PFSK-1 (cell line): ENCODE data around the gene NECAB3.

Experiments used
- POLR2AphosphoS5 ChIP-seq: IDR thresholded peaks from 2 replicates; pipeline ENCODE4 v1.6.1; 2012; ENCODE audit warnings: low read depth, mild to moderate bottlenecking, control low read depth, low read length, moderate library complexity
- REST ChIP-seq, 2 experiments: IDR thresholded peaks; 2 replicates each; pipeline versions ENCODE4 v1.6.1 to v1.8.0; 2011 to 2012; ENCODE audit warnings: low read depth in 2 of 2, low read length in 2 of 2, control low read depth in 1 of 2, inconsistent platforms in 1 of 2, mild to moderate bottlenecking in 1 of 2, moderate library complexity in 1 of 2; ENCODE audit not compliant: insufficient read depth in 1 of 2

- TF ChIP-seq POLR2AphosphoS5 (no peak; the same call in none of the 2 replicates), REST (IDR thresholded peaks at IDR 0.05; ENCODE audit: insufficient read depth in 1 of 2, low read depth in 2 of 2, low read length in 2 of 2) (no peak)
Measured at GRCh38 chr20:33653218-33653899, 20.9 kb downstream of the NECAB3 start.
